Neural cell (in vitro differentiated cells): Measurements from ENCODE around the gene BRD3. TPM values are rescaled to one million over a fixed set of nuclear protein-coding genes. Genes with fewer than 3 reads are reported as not detected.

Experiments
- H2AFZ ChIP-seq: fragments of 200-600, 300-800 bp; sonication (generic), shearing (Covaris generic); 2 replicates; pipeline ENCODE4 v1.6.0; 2014; ENCODE audit warnings: low read depth, mild to moderate bottlenecking, antibody characterized with exemption, low read length, moderate library complexity
- H3F3A ChIP-seq: fragments of 200-600 bp; shearing (Covaris generic); 2 replicates; pipeline ENCODE4 v1.6.1; 2016; ENCODE audit warnings: mild to moderate bottlenecking, moderate library complexity, mixed read lengths, antibody characterized with exemption, low read length; ENCODE audit not compliant: insufficient read depth, poor library complexity, severe bottlenecking
- H3K27ac ChIP-seq: fragments of 200-600, 300-800 bp; sonication (generic), shearing (Covaris generic); 2 replicates; pipeline ENCODE4 v1.5.1; 2014; ENCODE audit warnings: mild to moderate bottlenecking, low read length, moderate library complexity
- H3K27me3 ChIP-seq: fragments of 300-800, 200-600 bp; sonication (generic), shearing (Covaris generic); 2 replicates; pipeline ENCODE4 v1.6.0; 2014; ENCODE audit warnings: mild to moderate bottlenecking, low read depth, low read length, moderate library complexity; ENCODE audit not compliant: insufficient read depth
- H3K36me3 ChIP-seq: fragments of 300-800, 200-600 bp; sonication (generic), shearing (Covaris generic); 2 replicates; pipeline ENCODE4 v1.5.1; 2014; ENCODE audit warnings: mild to moderate bottlenecking, antibody characterized with exemption, low read length, moderate library complexity; ENCODE audit not compliant: insufficient read depth
- H3K4me2 ChIP-seq: fragments of 300-800, 200-600 bp; sonication (generic), shearing (Covaris generic); 2 replicates; pipeline ENCODE4 v1.6.0; 2014; ENCODE audit warnings: mild to moderate bottlenecking, low read length
- H3K4me3 ChIP-seq: fragments of 300-800, 200-600 bp; sonication (generic), shearing (Covaris generic); 2 replicates; pipeline ENCODE4 v1.5.1; 2014; ENCODE audit warnings: mild to moderate bottlenecking, low read length, moderate library complexity
- H3K79me2 ChIP-seq: fragments of 200-600 bp; shearing (Covaris generic); replicated peaks from 2 replicates; pipeline ENCODE4 v1.6.0; 2014; ENCODE audit warnings: mild to moderate bottlenecking, low read length, moderate library complexity; ENCODE audit not compliant: insufficient read depth
- H3K9ac ChIP-seq: fragments of 300-800, 200-600 bp; sonication (generic), shearing (Covaris generic); 2 replicates; pipeline ENCODE4 v1.6.1; 2016; ENCODE audit warnings: mild to moderate bottlenecking, low read length, mixed read lengths
- H3K9me2 ChIP-seq: fragments of 200-600 bp; shearing (Covaris generic); 2 replicates; pipeline ENCODE4 v1.6.1; 2016; ENCODE audit warnings: mild to moderate bottlenecking, low read length, mixed read lengths; ENCODE audit not compliant: insufficient read depth
- H3K9me3 ChIP-seq: fragments of 200-600, 300-800 bp; sonication (generic), shearing (Covaris generic); 2 replicates; pipeline ENCODE4 v1.6.1; 2016; ENCODE audit warnings: mild to moderate bottlenecking, mixed run types, low read length, moderate library complexity, mixed read lengths
- H4K20me1 ChIP-seq: fragments of 200-600 bp; shearing (Covaris generic); 2 replicates; pipeline ENCODE4 v1.6.1; 2016; ENCODE audit warnings: mild to moderate bottlenecking, mixed run types; ENCODE audit not compliant: insufficient read depth
- CTCF ChIP-seq: fragments of 450-650 bp; IDR thresholded peaks from 2 replicates; pipeline ENCODE4 v1.5.1; 2014; ENCODE audit warnings: antibody characterized with exemption, mild to moderate bottlenecking, moderate library complexity; ENCODE audit not compliant: poor library complexity, severe bottlenecking
- EP300 ChIP-seq: fragments of 450-650 bp; conservative IDR thresholded peaks from 2 replicates; pipeline ENCODE4 v1.6.1; 2014; ENCODE audit warnings: antibody characterized with exemption, mild to moderate bottlenecking, moderate library complexity; ENCODE audit not compliant: poor library complexity, severe bottlenecking
- EZH2 ChIP-seq: fragments of 200-600, 300-800 bp; shearing (Covaris generic), sonication (generic); IDR thresholded peaks from 2 replicates; pipeline ENCODE4 v1.6.1; 2014; ENCODE audit warnings: antibody characterized with exemption, low read length, borderline replicate concordance, mild to moderate bottlenecking; ENCODE audit not compliant: insufficient read depth, poor library complexity, severe bottlenecking
- MXI1 ChIP-seq: fragments of 450-650 bp; conservative IDR thresholded peaks from 2 replicates; pipeline ENCODE4 v1.6.1; 2014; ENCODE audit warnings: antibody characterized with exemption, mild to moderate bottlenecking; ENCODE audit not compliant: poor library complexity, severe bottlenecking
- POLR2AphosphoS5 ChIP-seq: IDR thresholded peaks from 2 replicates; pipeline ENCODE4 v1.6.1; 2012
- RAD21 ChIP-seq: fragments of 450-650 bp; conservative IDR thresholded peaks from 2 replicates; pipeline ENCODE4 v1.6.1; 2014; ENCODE audit warnings: antibody characterized with exemption, mild to moderate bottlenecking, moderate library complexity
- REST ChIP-seq: IDR thresholded peaks from 2 replicates; pipeline ENCODE4 v1.6.1; 2012; ENCODE audit warnings: borderline replicate concordance
- SMC3 ChIP-seq: fragments of 450-650 bp; conservative IDR thresholded peaks from 2 replicates; pipeline ENCODE4 v1.6.1; 2014; ENCODE audit warnings: antibody characterized with exemption, mild to moderate bottlenecking, moderate library complexity; ENCODE audit not compliant: poor library complexity
- TAF1 ChIP-seq: IDR thresholded peaks from 2 replicates; pipeline ENCODE4 v1.6.1; 2012; ENCODE audit warnings: low read depth
- polyA plus RNA-seq: library from polyadenylated mRNA; depleted of rRNA; stranded (reverse); fragments of >200 nt; gene quantifications from 2 replicates; pipeline ENCODE4 v1.2.3, GENCODE V29; 2014

The BRD3 gene
- polyA plus RNA-seq, 1 donor from 2014 or later = 17.6 TPM

- Histone ChIP-seq H3K27me3 (no peaks in the 10 kb centered on the region), H3K79me2 (peaks cover 35% of the 10 kb centered on the region), H4K20me1 (peaks cover 4% of the 10 kb centered on the region), H3K9me2 (no peaks in the 10 kb centered on the region), H2AFZ (peak overlapping the region; percentile 21), H3F3A (no peaks in the 10 kb centered on the region), H3K4me2 (peak overlapping the region; percentile 85), H3K36me3 (no peaks in the 10 kb centered on the region), H3K27ac (peak overlapping the region; percentile 69), H3K9ac (peak overlapping the region; percentile 77), H3K4me3 (peak overlapping the region; percentile 91), H3K9me3 (no peaks in the 10 kb centered on the region)
- TF ChIP-seq TAF1 = peak; percentile 27
- no peak for TF ChIP-seq RAD21
- TF ChIP-seq EZH2 = no peak
- TF ChIP-seq EP300 = no peak
- no peak for TF ChIP-seq CTCF
These were observed 76.5 kb downstream of the BRD3 start for GRCh38 chr9:133991214-133991921.

GRCh38 chr9:133990366-133991213 lies 77.2 kb downstream of the BRD3 start:
- H3K9ac ChIP-seq = peak overlapping the region; percentile 77
- H3K79me2 ChIP-seq = peaks cover 37% of the 10 kb centered on the region
- peak overlapping the region; percentile 21 for H2AFZ ChIP-seq
- H3K4me2 ChIP-seq = peak overlapping the region; percentile 85
- H3F3A ChIP-seq = no peaks in the 10 kb centered on the region
- no peaks in the 10 kb centered on the region for H3K9me3 ChIP-seq
- H3K4me3 ChIP-seq = peak overlapping the region; percentile 91
- peak overlapping the region; percentile 69 for H3K27ac ChIP-seq
- H3K27me3 ChIP-seq = no peaks in the 10 kb centered on the region
- H3K9me2 ChIP-seq = no peaks in the 10 kb centered on the region
- peak; percentile 54 for TF ChIP-seq MXI1
- TF ChIP-seq CTCF = no peak
- peak; percentile 28 for TF ChIP-seq REST
- TF ChIP-seq EZH2 = no peak
- TF ChIP-seq SMC3 = peak; percentile 14
- TF ChIP-seq TAF1 = no peak
- no peak for TF ChIP-seq EP300
- TF ChIP-seq POLR2AphosphoS5 = peak; percentile 22
- TF ChIP-seq RAD21 = no peak
- H3K36me3 ChIP-seq = no peaks in the 10 kb centered on the region
- H4K20me1 ChIP-seq = peaks cover 4% of the 10 kb centered on the region
